SU-DHL-6 (cell line): ENCODE results near the gene SYNCRIP.

ENCODE experiments used
- CTCF ChIP-seq: fragments of 200-600 bp; sonication (generic); IDR thresholded peaks from one replicate; pipeline ENCODE4 v1.5.1; 2017; ENCODE audit warnings: antibody characterized with exemption, mild to moderate bottlenecking, low read length, moderate library complexity; ENCODE audit not compliant: insufficient read depth, poor library complexity, severe bottlenecking
- EZH2phosphoT487 ChIP-seq: fragments of 200-600 bp; sonication (generic), shearing (Covaris generic); conservative IDR thresholded peaks from 2 replicates; pipeline ENCODE4 v1.6.1; 2018; ENCODE audit warnings: mild to moderate bottlenecking, antibody characterized with exemption, low read length, moderate library complexity, mixed read lengths

- no peak for TF ChIP-seq CTCF
- TF ChIP-seq EZH2phosphoT487: no peak
These were observed 7.9 kb upstream of the SYNCRIP start for GRCh38 chr6:85650606-85651005.
